Aorta (tissue), 5 donors: ENCODE measurements around the gene PKD2L1. TPM values are rescaled to one million over a fixed set of nuclear protein-coding genes. Genes with fewer than 3 reads are reported as not detected.

Experiments used
- ATAC-seq: fragments of 200-7000 bp; cut with Tn5 transposase; one replicate; pipeline ENCODE4 v1.9.1; 2022; ENCODE audit warnings: moderate library complexity; ENCODE audit not compliant: low FRiP score
- DNase-seq, 2 donors: peaks; one replicate each; pipeline ENCODE4 v3.0.0-alpha.2; 2020
- H3K27ac ChIP-seq, 2 donors: one replicate each; pipeline ENCODE4 v1.5.1; 2013; ENCODE audit warnings: low read length in 2 of 2, mild to moderate bottlenecking in 2 of 2, moderate library complexity in 2 of 2, control low read depth in 1 of 2, inconsistent platforms in 1 of 2, low read depth in 1 of 2
- H3K27me3 ChIP-seq, 2 donors: one replicate each; pipeline ENCODE4 v1.6.1; 2013; ENCODE audit warnings: control low read depth in 1 of 2, low read length in 1 of 2, mild to moderate bottlenecking in 1 of 2, moderate library complexity in 1 of 2; ENCODE audit not compliant: insufficient read depth in 2 of 2, control insufficient read depth in 1 of 2
- H3K36me3 ChIP-seq, 2 donors: one replicate each; pipeline ENCODE4 v1.6.1; 2013; ENCODE audit warnings: control low read depth in 1 of 2, low read length in 1 of 2, mild to moderate bottlenecking in 1 of 2; ENCODE audit not compliant: insufficient read depth in 2 of 2, control insufficient read depth in 1 of 2
- H3K4me1 ChIP-seq, 2 donors: one replicate each; pipeline ENCODE4 v1.6.1; 2013; ENCODE audit warnings: low read length in 2 of 2, control low read depth in 1 of 2, mild to moderate bottlenecking in 1 of 2, moderate library complexity in 1 of 2; ENCODE audit not compliant: insufficient read depth in 2 of 2, control insufficient read depth in 1 of 2
- H3K4me3 ChIP-seq, 2 donors: one replicate each; pipeline ENCODE4 v1.5.1; 2013; ENCODE audit warnings: low read length in 2 of 2, control low read depth in 1 of 2, mild to moderate bottlenecking in 1 of 2
- H3K9me3 ChIP-seq: one replicate; pipeline ENCODE4 v1.6.1; 2013; ENCODE audit warnings: mild to moderate bottlenecking, low read length; ENCODE audit not compliant: control insufficient read depth
- WGBS, 2 donors: extraction: QIAGEN DNeasy Blood & Tissue Kit; methylation state at CpG; one replicate each; pipeline ENCODE4 v1.1.7; 2013; 5-methylcytosine and 5-hydroxymethylcytosine counted together
- intact Hi-C, 2 donors: fragments of 100-400 bp; cut with DNase I; formaldehyde crosslinking; loops; one replicate each; pipeline versions ENCODE4 v1.14.2 to v1.15.0; 2022
- polyA plus RNA-seq, 2 donors: library from polyadenylated mRNA; stranded (reverse); fragments of 200-250 nt; gene quantifications; one replicate each; pipeline ENCODE4 v1.2.3, GENCODE V29; 2013
- total RNA-seq, 2 donors: library from RNA; stranded (reverse); fragmentation: NEBNext Ultra II Directional; extraction: Animal tissue kit (Norgen Biotek cat#: 25700); gene quantifications; one replicate each; pipeline ENCODE4 v1.2.1, GENCODE V29; 2021
- donor health status: healthy with polysubstance abuse.
- donor health status: Bipolar disorder and iron deficiency.
- donor health status: DM: no; HTN: no; CAD: no.
- donor health status: DM: no; HTN: no; CAD: no.
- donor health status: DM: yes; HTN: yes; CAD: no.

The PKD2L1 gene
- total and polyA plus RNA-seq, 4 donors, result 0.25 to 1.1 (median 0.79) TPM

- H3K4me1 ChIP-seq, result no peaks in the 10 kb centered on the region
- H3K4me3 ChIP-seq, result no peak overlapping the region
- intact Hi-C loops, result loop anchor here in 1 of 2 donors (10.0 kb wide), 1 partner anchor 186 kb away; the partner anchor contains the start of gene HIF1AN
- DNase-seq (no peak), ATAC-seq (no peak)
- no peak overlapping the region for H3K27ac ChIP-seq
- 83 to 91% methylated on average over 3 of the region's 3 CpGs for WGBS, 2 donors
- no peaks in the 10 kb centered on the region for H3K36me3 ChIP-seq
- H3K27me3 ChIP-seq, result no peaks in the 10 kb centered on the region
- no peaks in the 10 kb centered on the region for H3K9me3 ChIP-seq
These were observed 18.4 kb upstream of the PKD2L1 start for GRCh38 chr10:100348389-100348927.

GRCh38 chr10:100347568-100348195 is 17.7 kb upstream of the PKD2L1 start:
- no peaks in the 10 kb centered on the region for H3K9me3 ChIP-seq
- intact Hi-C loops, result loop anchor here (1.0 to 10.0 kb wide), 3 partner anchors 25 to 187 kb away; partner anchors contain the start of gene HIF1AN (in 1 of the 2)
- WGBS, 2 donors, result 12 to 17% methylated on average over 32 of the region's 32 CpGs
- H3K27me3 ChIP-seq, result no peaks in the 10 kb centered on the region
- H3K27ac ChIP-seq, result no peak overlapping the region
- no peaks in the 10 kb centered on the region for H3K4me1 ChIP-seq
- DNase-seq (no peak), ATAC-seq (peak; percentile 43)
- H3K4me3 ChIP-seq, result peak overlapping the region; percentile 50 to 61
- no peaks in the 10 kb centered on the region for H3K36me3 ChIP-seq

GRCh38 chr10:100346765-100347567 is 16.9 kb upstream of the PKD2L1 start, which contains the start of gene SCD:
TSS of gene SCD (plus strand) at chr10:100347233. CDS start at chr10:100347505, 272 bp downstream.
- Histone ChIP-seq H3K9me3 (no peaks in the 10 kb centered on the region), H3K36me3 (no peaks in the 10 kb centered on the region), H3K4me1 (no peaks in the 10 kb centered on the region), H3K27ac (no peak within 1 kb of the TSS), H3K27me3 (no peaks in the 10 kb centered on the region), H3K4me3 (peak within 1 kb of the TSS; percentile 50 to 61)
- WGBS, 2 donors, result 0% methylated on average over 54 to 73 of the region's 73 CpGs
- intact Hi-C loops, result loop anchor here (1.0 to 10.0 kb wide), 3 partner anchors 26 to 188 kb away; partner anchors contain the start of gene HIF1AN (in 1 of the 2)
- DNase-seq (peak; percentile 91), ATAC-seq (peak; percentile 86)

GRCh38 chr10:100346351-100346764 is 16.3 kb upstream of the PKD2L1 start:
- H3K4me1 ChIP-seq, result no peaks in the 10 kb centered on the region
- peak overlapping the region; percentile 37 to 61 for H3K4me3 ChIP-seq
- H3K27ac ChIP-seq, result no peak overlapping the region
- 2 to 3% methylated on average over 36 of the region's 36 CpGs for WGBS, 2 donors
- H3K36me3 ChIP-seq, result no peaks in the 10 kb centered on the region
- DNase-seq, result peak; percentile 85 to 91
- no peaks in the 10 kb centered on the region for H3K27me3 ChIP-seq
- intact Hi-C loops, result loop anchor here (2.0 to 10.0 kb wide), 2 partner anchors 26 to 188 kb away; partner anchors contain the start of gene HIF1AN (in 1 of the 2)
- no peaks in the 10 kb centered on the region for H3K9me3 ChIP-seq
- ATAC-seq, result peak; percentile 86

- no peak for ATAC-seq
- WGBS, 2 donors, result 54% methylated on average over 9 of the region's 9 CpGs
- H3K27me3 ChIP-seq, result no peaks in the 10 kb centered on the region
- H3K27ac ChIP-seq, result no peak overlapping the region
- DNase-seq, result no peak
- H3K4me1 ChIP-seq, result no peaks in the 10 kb centered on the region
- no peak overlapping the region for H3K4me3 ChIP-seq
- no peaks in the 10 kb centered on the region for H3K9me3 ChIP-seq
- H3K36me3 ChIP-seq, result no peaks in the 10 kb centered on the region
- intact Hi-C loops, result loop anchor here (2.0 to 10.0 kb wide), 2 partner anchors 27 to 189 kb away; partner anchors contain the start of gene HIF1AN (in 1 of the 2)
These were observed 15.7 kb upstream of the PKD2L1 start for GRCh38 chr10:100345570-100346330.

- Histone ChIP-seq H3K4me3 (no peak overlapping the region), H3K36me3 (no peaks in the 10 kb centered on the region), H3K27ac (no peak overlapping the region), H3K9me3 (no peaks in the 10 kb centered on the region), H3K27me3 (no peaks in the 10 kb centered on the region), H3K4me1 (no peaks in the 10 kb centered on the region)
- 76 to 84% methylated on average over 3 of the region's 3 CpGs for WGBS, 2 donors
- intact Hi-C loops, result loop anchor here in 1 of 2 donors (10.0 kb wide), 1 partner anchor 190 kb away; the partner anchor contains the start of gene HIF1AN
- DNase-seq, result no peak
- no peak for ATAC-seq
These were observed 14.3 kb upstream of the PKD2L1 start for GRCh38 chr10:100344241-100344788.

- no peaks in the 10 kb centered on the region for H3K36me3 ChIP-seq
- intact Hi-C loops, result loop anchor here in 1 of 2 donors (1.0 to 10.0 kb wide), 2 partner anchors 91 to 192 kb away; partner anchors contain the start of gene HIF1AN
- no peak for DNase-seq
- WGBS, 2 donors, result 85 to 93% methylated on average over 7 of the region's 7 CpGs
- no peak overlapping the region for H3K27ac ChIP-seq
- no peak overlapping the region for H3K4me3 ChIP-seq
- no peaks in the 10 kb centered on the region for H3K9me3 ChIP-seq
- H3K4me1 ChIP-seq, result no peaks in the 10 kb centered on the region
- ATAC-seq, result no peak
- H3K27me3 ChIP-seq, result no peaks in the 10 kb centered on the region
These were observed 12.6 kb upstream of the PKD2L1 start for GRCh38 chr10:100342627-100342972.
